Measurements from ENCODE around the gene ATAT1. TPM values are rescaled to one million over a fixed set of nuclear protein-coding genes. Genes with fewer than 3 reads are reported as not detected.
A peak's percentile ranks its signal among the peaks of the same experiment; 100 is the strongest.

ATAT1 gene
- total and polyA plus RNA-seq, 2 of the 13 experiments (the other 11 are each of a cell fraction or from before 2014, with no cell fraction given) = 9.2 to 23.6 TPM

DNA sequence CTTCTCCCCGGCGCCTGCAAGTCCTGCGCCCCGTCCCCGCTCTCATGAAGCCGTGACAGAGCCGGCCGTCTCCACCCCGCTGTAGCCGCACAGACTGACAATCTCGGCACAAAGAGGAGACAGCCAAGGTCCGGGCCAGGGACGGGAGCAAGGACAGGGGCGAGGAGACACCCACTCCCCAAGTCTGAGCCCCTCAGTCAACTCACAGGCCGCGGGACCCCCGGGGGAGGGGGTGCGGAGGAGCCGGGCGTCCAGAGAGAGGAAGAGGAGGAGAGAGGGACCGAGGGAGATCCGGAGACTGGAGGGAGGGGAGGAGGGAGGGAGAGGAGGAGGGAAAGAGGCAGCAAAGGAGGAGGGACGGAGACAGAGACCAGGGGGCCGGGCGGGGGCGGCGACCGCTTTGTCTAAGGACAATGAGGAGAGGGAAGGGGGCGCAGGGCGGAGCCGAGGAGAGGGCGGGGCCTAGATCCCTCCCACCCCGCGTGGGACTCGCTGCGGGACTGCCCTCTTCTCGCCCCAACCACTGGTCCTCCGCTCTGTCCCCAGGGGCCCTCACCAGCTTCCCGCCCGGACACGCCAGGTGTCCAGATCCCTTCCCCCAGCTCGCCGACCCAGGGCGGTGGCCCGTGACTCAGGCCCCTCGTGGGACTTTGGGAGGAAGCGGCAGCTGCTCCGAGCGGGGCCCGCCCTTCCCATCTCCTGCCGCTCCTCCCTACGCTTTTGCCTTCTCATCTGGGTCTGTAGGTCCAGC, 60.4 kb downstream of the ATAT1 start (continued):
- no peak for TF ChIP-seq MED1 (CRISPR knock-in tag; IDR thresholded peaks at IDR 0.05)
- no peak for TF ChIP-seq SUZ12 (IDR thresholded peaks at IDR 0.05; ENCODE audit: low read depth, low read length)
- TF ChIP-seq TBL1XR1 (IDR thresholded peaks at IDR 0.05; ENCODE audit: borderline replicate concordance, low read length, partially characterized antibody) = no peak
- no peak for TF ChIP-seq ZNF382 (CRISPR knock-in tag; IDR thresholded peaks at IDR 0.05; ENCODE audit: borderline replicate concordance)
- 0 out of 2 replicates have a peak, but pooled peaks have one; percentile 3 for TF ChIP-seq ZMYM3 (CRISPR knock-in tag; IDR thresholded peaks at IDR 0.05)
- peak; percentile 43; the same call in 1 of the 2 replicates for TF ChIP-seq CBFB (CRISPR knock-in tag; IDR thresholded peaks at IDR 0.05)
- TF ChIP-seq EZH2 (conservative IDR thresholded peaks at IDR 0.05; ENCODE audit: low read depth, low read length) = no peak
- TF ChIP-seq POLR2A (IDR thresholded peaks at IDR 0.05; ENCODE audit: insufficient read depth in 1 of 2, low read depth in 2 of 2, low read length in 2 of 2) = peak in 1 of 2 experiments; percentile 67; a peak in 3 of 4 replicates
- no peak for TF ChIP-seq ZFAT (CRISPR knock-in tag; conservative IDR thresholded peaks at IDR 0.05)
- TF ChIP-seq CREM (IDR thresholded peaks at IDR 0.05) = no peak
- no peak for TF ChIP-seq CREM (CRISPR knock-in tag; IDR thresholded peaks at IDR 0.05)
- TF ChIP-seq NBN (conservative IDR thresholded peaks at IDR 0.05) = no peak
- TF ChIP-seq HIC2 (CRISPR knock-in tag; IDR thresholded peaks at IDR 0.05; ENCODE audit: low read depth) = 0 out of 2 replicates have a peak, but pooled peaks have one; percentile 14
- TF ChIP-seq, protein P1, sequence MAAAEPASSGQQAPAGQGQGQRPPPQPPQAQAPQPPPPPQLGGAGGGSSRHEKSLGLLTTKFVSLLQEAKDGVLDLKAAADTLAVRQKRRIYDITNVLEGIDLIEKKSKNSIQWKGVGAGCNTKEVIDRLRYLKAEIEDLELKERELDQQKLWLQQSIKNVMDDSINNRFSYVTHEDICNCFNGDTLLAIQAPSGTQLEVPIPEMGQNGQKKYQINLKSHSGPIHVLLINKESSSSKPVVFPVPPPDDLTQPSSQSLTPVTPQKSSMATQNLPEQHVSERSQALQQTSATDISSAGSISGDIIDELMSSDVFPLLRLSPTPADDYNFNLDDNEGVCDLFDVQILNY (CRISPR knock-in tag; conservative IDR thresholded peaks at IDR 0.05) = no peak
- no peak for TF ChIP-seq ZNF614 (CRISPR knock-in tag; IDR thresholded peaks at IDR 0.05; ENCODE audit: borderline replicate concordance)
- no peak; the same call in 1 of the 2 replicates for TF ChIP-seq ZNF292 (CRISPR knock-in tag; IDR thresholded peaks at IDR 0.05; ENCODE audit: borderline replicate concordance, low read depth)
- peak; percentile 78 for TF ChIP-seq ZNF776 (CRISPR knock-in tag; IDR thresholded peaks at IDR 0.05)
- TF ChIP-seq ZNF225 (CRISPR knock-in tag; IDR thresholded peaks at IDR 0.05) = no peak
- TF ChIP-seq ZNF510 (CRISPR knock-in tag; IDR thresholded peaks at IDR 0.05; ENCODE audit: low read depth) = peak; percentile 44; the same call in 1 of the 2 replicates
- TF ChIP-seq TBX2 (CRISPR knock-in tag; IDR thresholded peaks at IDR 0.05; ENCODE audit: borderline replicate concordance) = peak; percentile 40; the same call in 1 of the 2 replicates
- TF ChIP-seq ZNF124 (CRISPR knock-in tag; IDR thresholded peaks at IDR 0.05) = no peak
- no peak for TF ChIP-seq ZMYM4 (CRISPR knock-in tag; IDR thresholded peaks at IDR 0.05)
- TF ChIP-seq NCOA2 (CRISPR knock-in tag; IDR thresholded peaks at IDR 0.05) = no peak
- TF ChIP-seq TAF15 (IDR thresholded peaks at IDR 0.05; ENCODE audit: low read depth, low read length, poor library complexity, severe bottlenecking) = no peak
- no peak for TF ChIP-seq ZNF670 (CRISPR knock-in tag; IDR thresholded peaks at IDR 0.05; ENCODE audit: borderline replicate concordance)
